ENCODE measurements around the gene MYCT1. TPM values are rescaled to one million over a fixed set of nuclear protein-coding genes. Genes with fewer than 3 reads are reported as not detected.

The MYCT1 gene
- total RNA-seq (2021) (1.4 to 2.0 TPM (median 1.5 TPM) in 3 replicates), Bru-seq, nascent RNA (percentile 38 among the genes with signal in this experiment)
- long read RNA-seq, experiment 1, partial matches to known transcripts, result 2 of 5 reads
- long read RNA-seq, experiment 1, other reads (novel, unspliced or antisense), result 3 of 5 reads
- long read RNA-seq, experiment 2, partial matches to known transcripts, result 0 of 2 reads
- long read RNA-seq, experiment 2, other reads (novel, unspliced or antisense), result 2 of 2 reads
- long read RNA-seq, experiment 3, partial matches to known transcripts, result 0 of 2 reads
- long read RNA-seq, experiment 3, other reads (novel, unspliced or antisense), result 2 of 2 reads

- H3K27ac Mint-ChIP-seq, result no peak within 1 kb of the TSS
- CTCF ChIA-PET, result interaction anchor here (2.5 kb wide), 1 partner anchor 55 kb away, joined by 5 read pairs; no protein-coding TSS in a partner anchor
- no peaks in the 10 kb centered on the region for H3K27me3 Mint-ChIP-seq (ENCODE audit: low read depth)
- TF ChIP-seq MLX (CRISPR knock-in tag; IDR thresholded peaks at IDR 0.05) (no peak), ZNF219 (CRISPR knock-in tag; IDR thresholded peaks at IDR 0.05; ENCODE audit: borderline replicate concordance) (no peak), ATF3 (CRISPR knock-in tag; conservative IDR thresholded peaks at IDR 0.05) (no peak), ETV6 (CRISPR knock-in tag; IDR thresholded peaks at IDR 0.05) (no peak), ELF4 (CRISPR knock-in tag; IDR thresholded peaks at IDR 0.05; ENCODE audit: low read depth) (no peak), CREM (CRISPR knock-in tag; IDR thresholded peaks at IDR 0.05) (no peak), FOXK1 (CRISPR knock-in tag; IDR thresholded peaks at IDR 0.05) (no peak), MYBL2 (CRISPR knock-in tag; IDR thresholded peaks at IDR 0.05) (no peak), PRDM15 (CRISPR knock-in tag; IDR thresholded peaks at IDR 0.05) (no peak), AFF4 (CRISPR knock-in tag; IDR thresholded peaks at IDR 0.05; ENCODE audit: borderline replicate concordance) (no peak), ZBTB21 (CRISPR knock-in tag; IDR thresholded peaks at IDR 0.05; ENCODE audit: borderline replicate concordance) (no peak), ZNF423 (CRISPR knock-in tag; IDR thresholded peaks at IDR 0.05) (no peak), USF1 (CRISPR knock-in tag; IDR thresholded peaks at IDR 0.05) (no peak), CBFB (CRISPR knock-in tag; IDR thresholded peaks at IDR 0.05; ENCODE audit: low read depth) (no peak)
- POLR2A ChIA-PET, result no interaction called here
- H3K4me1 Mint-ChIP-seq, result peaks cover 19% of the 10 kb centered on the region
- H3K36me3 Mint-ChIP-seq, result no peaks in the 10 kb centered on the region
- ATAC-seq (no peak), DNase-seq (ENCODE audit: low spot score) (no peak)
- no peaks in the 10 kb centered on the region for H3K9me3 Mint-ChIP-seq
- H3K4me3 Mint-ChIP-seq, result no peak within 1 kb of the TSS
Measured at GRCh38 chr6:152697634-152698033, at the start of gene MYCT1. MYCT1 (plus strand) TSS chr6:152697897; CDS start chr6:152697903, 6 bp downstream.

- H3K9me3 Mint-ChIP-seq, result no peaks in the 10 kb centered on the region
- no peak for TF ChIP-seq MYBL2 (CRISPR knock-in tag; IDR thresholded peaks at IDR 0.05)
- no peak for TF ChIP-seq JAZF1 (CRISPR knock-in tag; IDR thresholded peaks at IDR 0.05)
- no peak for TF ChIP-seq ZNF512 (CRISPR knock-in tag; IDR thresholded peaks at IDR 0.05; ENCODE audit: borderline replicate concordance)
- no peak for TF ChIP-seq ATF2 (CRISPR knock-in tag; IDR thresholded peaks at IDR 0.05; ENCODE audit: borderline replicate concordance, low read depth)
- TF ChIP-seq ZNF232 (CRISPR knock-in tag; IDR thresholded peaks at IDR 0.05), result no peak
- TF ChIP-seq ZNF138 (CRISPR knock-in tag; conservative IDR thresholded peaks at IDR 0.05), result no peak
- H3K27me3 Mint-ChIP-seq (ENCODE audit: low read depth), result no peaks in the 10 kb centered on the region
Measured at GRCh38 chr6:152648105-152648504, 49.6 kb upstream of the MYCT1 start.

More at GRCh38 chr6:152648105-152648504, 49.6 kb upstream of the MYCT1 start:
- DNase-seq (ENCODE audit: low spot score) (no peak), ATAC-seq (no peak)
- Mint-ChIP-seq H3K27ac (no peak overlapping the region), H3K4me3 (no peak overlapping the region), H3K36me3 (no peaks in the 10 kb centered on the region), H3K4me1 (peaks cover 18% of the 10 kb centered on the region)
- POLR2A ChIA-PET, result interaction anchor here (0.6 kb wide), 1 partner anchor 761 kb away, joined by 4 read pairs; no protein-coding TSS in a partner anchor
- CTCF ChIA-PET, result no interaction called here

All from WTC11 (cell line).